Embryonic facial prominence (tissue), 1 donor: ENCODE results near the gene LRRC75B.
"Not testable (repeated sequence)": the region's sequence is repeated elsewhere in the genome, so short reads cannot be mapped to it uniquely, and the experiment has no call there.

Experiments used
- DNase-seq: peaks from one replicate; pipeline ENCODE4 v3.0.0-alpha.2; 2016; ENCODE audit errors: extremely low spot score

Gene LRRC75B

GRCh38 chr22:24602847-24603769, 10.2 kb upstream of the LRRC75B start, which contains the start of gene GGT1:
GGT1 (plus strand) TSS chr22:24603193; CDS start chr22:24611082, 7,889 bp downstream.
- not testable (repeated sequence) for DNase-seq

- DNase-seq = not testable (repeated sequence)
These were observed 9.4 kb upstream of the LRRC75B start for GRCh38 chr22:24602105-24602749.

GRCh38 chr22:24601217-24602104, 8.6 kb upstream of the LRRC75B start:
- no peak for DNase-seq

GRCh38 chr22:24599958-24600715, 7.3 kb upstream of the LRRC75B start:
- DNase-seq = not testable (repeated sequence)

GRCh38 chr22:24599514-24599913, 6.6 kb upstream of the LRRC75B start:
- no peak for DNase-seq

- not testable (repeated sequence) for DNase-seq
These were observed 4.2 kb upstream of the LRRC75B start for GRCh38 chr22:24597076-24597475.

- no peak for DNase-seq
These were observed 3.0 kb upstream of the LRRC75B start for GRCh38 chr22:24595863-24596262.

- no peak for DNase-seq
These were observed 2.4 kb upstream of the LRRC75B start for GRCh38 chr22:24595228-24595627.

- DNase-seq = no peak
These were observed 1.8 kb upstream of the LRRC75B start for GRCh38 chr22:24594569-24595120.

- no peak for DNase-seq
These were observed 1.1 kb upstream of the LRRC75B start for GRCh38 chr22:24593836-24594568.

GRCh38 chr22:24593559-24593835, 624 bp upstream of the LRRC75B start:
- not testable (repeated sequence) for DNase-seq

- no peak for DNase-seq
These were observed 619 bp downstream of the LRRC75B start for GRCh38 chr22:24592058-24592850.

GRCh38 chr22:24591286-24591830, 1.5 kb downstream of the LRRC75B start:
- no peak for DNase-seq

GRCh38 chr22:24590596-24591173, 2.2 kb downstream of the LRRC75B start:
- DNase-seq = no peak

- DNase-seq = no peak
These were observed 3.3 kb downstream of the LRRC75B start for GRCh38 chr22:24589518-24590030.

- DNase-seq = no peak
These were observed 4.0 kb downstream of the LRRC75B start for GRCh38 chr22:24588757-24589481.

- DNase-seq = no peak
These were observed 4.5 kb downstream of the LRRC75B start for GRCh38 chr22:24588381-24588756.

GRCh38 chr22:24587948-24588347, 4.9 kb downstream of the LRRC75B start:
- DNase-seq = no peak
